GM12875 (cell line): ENCODE data around the gene BCAS3.

ENCODE experiments used
- H3K4me3 ChIP-seq: one replicate; pipeline ENCODE4 v1.5.1; 2011; ENCODE audit warnings: low read depth, low read length, control low read depth
- TF ChIP-seq, protein P1 (sequence below): IDR thresholded peaks from 2 replicates; pipeline ENCODE4 v1.5.1; 2011; ENCODE audit warnings: low read depth, mild to moderate bottlenecking, control low read depth, inconsistent platforms, low read length, moderate library complexity, borderline replicate concordance; ENCODE audit not compliant: insufficient read depth

BCAS3 gene

GRCh38 chr17:61175298-61176142 is 497.9 kb downstream of the BCAS3 start:
- no peak overlapping the region for H3K4me3 ChIP-seq
- TF ChIP-seq, protein P1, sequence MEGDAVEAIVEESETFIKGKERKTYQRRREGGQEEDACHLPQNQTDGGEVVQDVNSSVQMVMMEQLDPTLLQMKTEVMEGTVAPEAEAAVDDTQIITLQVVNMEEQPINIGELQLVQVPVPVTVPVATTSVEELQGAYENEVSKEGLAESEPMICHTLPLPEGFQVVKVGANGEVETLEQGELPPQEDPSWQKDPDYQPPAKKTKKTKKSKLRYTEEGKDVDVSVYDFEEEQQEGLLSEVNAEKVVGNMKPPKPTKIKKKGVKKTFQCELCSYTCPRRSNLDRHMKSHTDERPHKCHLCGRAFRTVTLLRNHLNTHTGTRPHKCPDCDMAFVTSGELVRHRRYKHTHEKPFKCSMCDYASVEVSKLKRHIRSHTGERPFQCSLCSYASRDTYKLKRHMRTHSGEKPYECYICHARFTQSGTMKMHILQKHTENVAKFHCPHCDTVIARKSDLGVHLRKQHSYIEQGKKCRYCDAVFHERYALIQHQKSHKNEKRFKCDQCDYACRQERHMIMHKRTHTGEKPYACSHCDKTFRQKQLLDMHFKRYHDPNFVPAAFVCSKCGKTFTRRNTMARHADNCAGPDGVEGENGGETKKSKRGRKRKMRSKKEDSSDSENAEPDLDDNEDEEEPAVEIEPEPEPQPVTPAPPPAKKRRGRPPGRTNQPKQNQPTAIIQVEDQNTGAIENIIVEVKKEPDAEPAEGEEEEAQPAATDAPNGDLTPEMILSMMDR = no peak

DNA sequence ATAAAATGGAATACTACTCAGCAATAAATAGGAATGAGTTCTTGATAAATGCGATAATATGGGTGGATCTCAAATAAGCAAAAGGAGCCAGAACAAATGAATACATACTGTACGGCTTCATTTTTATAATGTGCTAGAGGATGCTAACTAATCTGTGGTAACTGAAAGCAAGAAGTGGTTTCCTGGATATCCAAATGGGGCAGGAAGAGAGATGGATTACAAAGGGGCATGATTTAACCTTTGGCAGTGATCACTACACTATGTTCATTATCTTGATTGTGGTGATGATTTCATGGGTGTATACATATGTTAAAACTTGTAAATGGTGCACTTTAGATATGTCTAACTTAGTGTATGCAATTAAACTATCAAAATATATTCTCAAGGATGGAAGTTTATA is 499.7 kb downstream of the BCAS3 start:
- TF ChIP-seq, protein P1 = no peak
- H3K4me3 ChIP-seq = no peak overlapping the region

- H3K4me3 ChIP-seq = no peak overlapping the region
- TF ChIP-seq, protein P1 = no peak
Observed at GRCh38 chr17:61178284-61178683, 500.6 kb downstream of the BCAS3 start.

- no peak overlapping the region for H3K4me3 ChIP-seq
- TF ChIP-seq, protein P1 = no peak
Observed at GRCh38 chr17:61179380-61179806, 501.7 kb downstream of the BCAS3 start.

DNA sequence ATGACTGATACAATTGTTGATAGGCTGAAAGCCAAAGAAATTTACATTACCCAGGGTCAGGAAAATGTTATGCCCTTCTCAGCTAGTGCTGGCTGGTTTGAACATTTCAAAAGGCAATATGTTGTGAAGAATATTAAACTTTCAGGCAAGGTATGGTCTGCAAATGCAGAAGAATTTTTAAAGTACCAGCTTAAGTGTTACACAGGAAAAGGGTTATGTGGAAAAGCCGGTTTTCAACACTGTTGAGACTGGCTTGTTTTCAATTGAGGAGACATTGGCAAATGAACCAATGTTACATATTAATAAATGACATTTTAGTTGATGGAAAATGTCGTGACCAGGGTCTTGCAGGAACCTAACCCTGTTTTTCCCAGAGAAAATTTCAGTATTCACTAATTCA is 506.1 kb downstream of the BCAS3 start:
- H3K4me3 ChIP-seq = no peak overlapping the region
- TF ChIP-seq, protein P1 = no peak

DNA sequence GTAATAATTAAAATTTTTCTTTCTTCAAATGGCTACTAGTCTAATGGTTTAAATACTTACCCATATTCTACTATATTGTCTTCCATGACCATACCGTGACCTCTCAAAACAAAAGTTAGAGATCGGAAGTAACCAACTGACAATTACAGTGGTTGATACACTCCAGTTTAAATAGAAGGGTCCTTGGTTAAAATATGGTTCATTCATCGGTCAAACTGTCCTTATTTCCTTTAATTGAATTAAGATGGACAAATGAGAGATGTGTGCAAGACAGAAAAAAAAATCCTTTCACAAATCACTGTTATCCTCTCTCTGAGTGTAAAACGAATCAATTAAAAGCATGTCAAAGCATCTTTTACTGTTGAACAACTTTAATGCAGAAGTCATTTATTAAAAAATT is 507.7 kb downstream of the BCAS3 start:
- no peak overlapping the region for H3K4me3 ChIP-seq
- TF ChIP-seq, protein P1 = no peak

DNA sequence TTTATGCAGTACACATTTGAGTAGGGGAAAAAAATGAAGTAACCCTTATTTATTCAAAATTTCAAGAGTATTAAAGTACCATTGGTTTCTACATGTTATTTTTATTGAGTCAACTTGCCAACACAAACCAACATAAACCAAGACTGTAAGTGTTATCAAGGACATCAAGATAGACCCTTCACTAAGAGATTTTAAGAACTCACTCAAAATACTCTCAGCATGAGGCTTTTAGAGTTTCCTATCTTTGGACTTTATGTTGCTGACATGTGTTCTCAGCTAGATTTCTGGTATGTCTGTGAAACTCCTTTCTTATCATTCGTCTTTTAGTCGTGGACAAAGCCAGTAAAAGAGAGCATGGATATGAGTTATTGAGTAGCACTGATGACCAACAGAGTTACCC is 509.4 kb downstream of the BCAS3 start:
- TF ChIP-seq, protein P1 = no peak
- no peak overlapping the region for H3K4me3 ChIP-seq
